GM19238 (cell line): Measurements from ENCODE around the gene ACAD8.
"Not testable (repeated sequence)": the region's sequence is repeated elsewhere in the genome, so short reads cannot be mapped to it uniquely, and the experiment has no call there.

ENCODE experiments used
- DNase-seq: peaks from one replicate; pipeline ENCODE4 v3.0.0; 2011; ENCODE audit warnings: low spot score; ENCODE audit not compliant: insufficient read length

ACAD8 gene

DNA sequence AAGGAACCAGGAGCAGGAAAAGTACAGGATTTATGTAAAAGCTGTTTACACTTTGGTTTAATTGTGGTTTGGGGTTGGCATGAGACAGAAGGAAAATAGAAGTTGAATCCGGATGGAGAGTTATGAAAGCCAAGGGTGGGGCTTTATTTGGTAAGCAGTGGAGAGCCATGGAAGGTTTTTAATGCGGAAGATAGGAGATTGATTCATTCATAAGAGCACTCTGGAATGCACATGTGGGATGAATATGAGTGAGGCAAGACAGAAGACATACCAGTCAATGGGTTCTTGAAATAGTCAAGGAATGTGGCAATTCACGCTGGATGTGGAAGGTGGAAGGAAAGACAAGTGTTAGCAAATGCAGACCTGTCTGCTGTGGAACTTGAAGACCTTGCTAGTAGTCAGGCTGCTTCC lies 13.5 kb downstream of the ACAD8 start:
- DNase-seq: no peak

DNA sequence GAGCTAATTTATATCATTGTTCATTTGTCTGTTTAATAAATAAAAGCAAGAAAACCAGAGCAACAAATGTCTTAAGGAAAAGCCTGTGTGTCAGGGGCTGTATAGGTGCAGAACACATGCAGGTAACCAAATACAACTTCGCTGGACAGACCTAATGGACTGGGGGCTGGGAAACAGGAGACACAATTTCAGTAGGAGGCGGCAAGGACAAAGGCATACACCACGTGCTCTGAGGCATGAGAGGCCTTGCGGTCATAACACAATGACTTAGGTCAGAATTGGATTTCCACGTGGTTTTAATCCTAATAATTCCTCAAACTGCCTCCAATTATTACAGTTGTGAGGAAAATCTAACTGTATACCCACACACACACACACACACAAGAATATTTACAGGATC lies 14.1 kb downstream of the ACAD8 start:
- no peak for DNase-seq

DNA sequence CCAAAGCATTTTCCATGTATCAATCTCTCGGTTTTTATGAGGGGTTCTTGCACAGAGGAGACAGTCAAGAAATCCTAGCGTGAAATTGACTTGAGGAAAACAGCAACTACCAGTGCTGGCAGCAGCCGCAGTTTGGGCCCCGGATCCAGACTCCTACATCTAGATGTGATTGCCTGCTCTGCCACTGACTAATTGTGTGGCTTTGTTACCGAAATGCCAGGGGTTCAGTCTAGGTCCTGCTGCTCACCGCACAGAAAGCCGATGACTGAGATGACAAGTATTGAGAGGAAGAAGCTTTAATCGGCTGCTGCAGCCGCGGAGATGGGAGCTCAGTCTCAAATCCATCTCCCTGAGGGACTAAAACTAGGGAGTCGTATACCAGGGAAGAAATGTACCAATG lies 14.6 kb downstream of the ACAD8 start:
- no peak for DNase-seq

DNA sequence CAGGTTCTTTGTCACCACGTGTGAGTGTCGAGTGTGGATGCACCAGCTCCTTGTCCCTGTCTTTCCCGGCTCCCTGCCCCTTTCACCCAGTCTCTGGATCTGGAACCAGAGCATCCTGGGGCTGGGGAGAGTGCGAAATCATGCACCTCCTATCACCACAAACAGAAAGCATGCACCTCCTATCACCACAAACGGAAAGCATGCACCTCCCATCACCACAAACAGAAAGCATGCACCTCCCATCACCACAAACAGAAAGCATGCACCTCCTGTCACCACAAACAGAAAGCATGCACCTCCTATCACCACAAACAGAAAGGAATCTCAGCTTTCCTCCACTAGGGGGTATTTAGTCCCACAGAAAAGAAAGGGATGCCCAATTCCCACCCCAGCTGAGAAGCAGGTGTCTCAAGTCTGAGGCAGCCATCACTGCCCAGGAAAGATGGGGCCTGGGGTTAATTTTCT lies 16.9 kb downstream of the ACAD8 start:
- DNase-seq: no peak

DNA sequence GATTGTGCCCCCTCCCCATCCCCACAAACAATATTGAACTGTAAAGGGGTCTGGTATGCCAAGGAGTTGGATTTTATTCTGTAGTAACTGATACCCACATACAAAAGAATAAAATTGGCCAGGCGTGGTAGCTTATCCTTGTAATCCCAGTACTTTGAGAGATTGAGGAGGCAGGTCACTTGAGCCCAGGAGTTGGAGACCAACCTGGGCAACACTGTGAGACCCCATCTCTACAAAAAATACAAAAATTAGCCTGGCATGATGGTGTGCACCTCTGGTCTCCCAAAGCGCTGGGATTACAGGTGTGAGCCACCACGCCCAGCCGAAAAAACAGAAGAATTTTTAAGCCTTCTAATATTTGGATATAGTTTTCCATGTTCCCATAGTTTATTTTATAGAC lies 18.6 kb downstream of the ACAD8 start:
- no peak for DNase-seq

DNA sequence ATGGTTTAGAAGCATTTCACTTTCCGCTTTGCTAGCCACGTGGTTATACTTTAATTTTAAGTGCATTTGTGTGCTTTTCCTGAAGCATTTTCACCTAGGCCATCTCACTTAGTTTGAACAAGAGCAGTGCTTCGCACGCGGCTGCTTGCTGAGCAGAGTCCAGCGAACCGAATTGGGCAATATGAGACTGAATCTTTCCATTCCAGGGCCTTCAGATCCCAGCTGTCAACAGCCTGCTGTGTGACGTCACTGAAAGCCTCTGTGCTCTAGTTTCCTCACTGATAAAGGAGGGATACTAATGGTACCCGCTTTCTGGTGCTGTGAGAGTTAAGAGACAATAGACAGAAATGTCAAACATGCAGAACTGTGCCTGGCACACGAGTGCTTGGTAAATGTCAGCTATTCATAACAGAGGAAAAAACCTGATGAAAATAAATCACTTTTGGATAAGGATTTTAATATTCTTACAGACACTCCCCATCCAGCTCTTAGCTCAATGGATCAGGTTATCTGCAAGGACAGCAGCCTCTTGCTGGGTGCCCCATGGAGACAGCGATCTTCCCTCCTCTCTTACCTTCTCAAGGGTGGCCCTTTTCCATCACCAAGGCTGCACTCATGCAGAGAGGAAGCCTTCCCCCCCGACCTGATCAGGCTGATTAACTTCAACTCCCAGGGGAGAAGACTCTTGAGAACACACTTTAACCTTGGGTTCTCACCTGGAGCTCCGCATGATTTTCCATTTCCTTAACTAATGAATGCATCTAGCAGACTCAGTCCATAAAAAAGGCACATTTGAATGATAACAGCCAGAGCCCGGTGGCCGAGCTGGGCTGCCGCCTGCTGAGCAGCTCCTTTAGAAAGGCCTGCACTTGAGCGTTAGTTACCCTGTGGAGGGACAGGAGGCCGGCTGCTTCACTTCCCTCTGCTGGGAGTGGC lies 19.3 kb downstream of the ACAD8 start:
- no peak for DNase-seq

DNA sequence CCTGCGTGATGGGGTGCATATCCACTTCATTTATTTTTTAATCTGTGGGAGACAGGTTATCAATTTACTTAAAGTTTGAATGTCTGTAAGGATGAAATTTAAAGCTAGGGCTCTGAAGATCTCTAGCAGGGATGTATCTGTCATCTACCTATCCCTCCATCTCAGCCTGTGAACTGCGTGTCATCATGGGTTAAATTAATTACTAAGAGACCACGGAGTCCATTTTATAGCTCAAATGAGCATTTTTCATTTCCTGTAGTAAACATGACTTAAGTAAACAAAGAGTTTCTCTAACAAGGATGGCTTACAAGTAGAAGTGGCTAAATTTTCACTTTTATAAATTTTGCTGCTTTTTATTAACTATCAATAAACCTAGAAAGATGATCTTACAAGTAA lies 19.9 kb downstream of the ACAD8 start:
- DNase-seq: no peak

DNA sequence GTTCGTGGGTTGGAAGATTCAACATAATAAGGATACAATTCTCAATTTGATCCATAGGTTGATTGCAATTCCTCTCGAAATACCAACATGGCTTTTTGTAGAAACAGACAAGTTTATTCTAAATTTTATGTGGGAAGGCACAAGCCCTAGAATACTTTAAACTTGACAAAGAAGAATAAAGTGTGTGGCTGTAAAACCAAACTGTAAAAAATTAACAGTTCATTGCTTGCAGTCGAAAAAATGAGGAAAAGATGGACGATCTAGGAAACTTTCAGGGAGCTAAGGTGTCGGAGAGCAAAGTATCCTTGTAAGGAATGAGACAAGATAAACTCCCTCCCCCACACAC lies 21.8 kb downstream of the ACAD8 start:
- no peak for DNase-seq

DNA sequence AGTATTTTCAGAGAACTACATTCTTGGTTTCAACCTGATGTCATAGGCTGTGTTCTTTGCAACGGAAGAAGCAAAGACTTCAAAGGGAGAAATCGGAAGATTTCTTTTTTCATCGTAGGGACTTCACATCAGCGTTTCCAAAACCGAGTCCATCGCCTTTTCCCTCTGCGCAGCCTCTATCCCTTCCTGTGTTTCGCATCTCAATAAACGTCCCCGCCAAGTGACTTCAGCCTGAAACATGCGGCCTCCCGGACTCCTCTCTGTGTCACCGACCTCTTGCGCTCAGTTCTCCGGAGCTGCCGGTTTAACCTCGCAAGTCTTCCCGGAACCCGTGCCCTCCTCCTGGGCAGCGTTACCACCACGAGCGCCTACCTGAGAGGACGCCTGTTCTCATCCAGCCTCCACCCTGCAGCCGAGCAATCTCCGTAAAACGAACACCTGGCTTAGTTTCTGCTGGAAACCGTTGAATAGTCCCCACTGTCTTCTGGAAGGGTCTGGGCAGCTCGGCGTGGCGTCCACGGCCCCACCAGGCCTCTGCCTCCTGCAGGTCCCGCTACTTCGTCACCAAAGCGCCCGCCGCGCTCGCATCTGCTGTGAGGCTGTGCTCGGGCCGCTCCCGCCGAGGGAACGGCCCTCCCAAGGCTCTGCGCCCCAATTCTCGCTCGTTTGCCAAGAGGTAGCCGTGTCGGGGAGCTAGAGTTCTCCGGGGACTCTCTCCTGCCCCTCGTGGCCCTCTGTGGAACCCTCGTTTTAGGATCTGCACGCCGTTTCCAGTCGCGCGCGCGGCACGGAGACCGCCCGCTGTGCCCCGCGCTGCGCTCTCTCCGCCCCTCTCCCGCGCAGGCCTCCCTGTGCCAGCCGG lies 22.4 kb downstream of the ACAD8 start, which contains the start of gene GLB1L3:
TSS of gene GLB1L3 (plus strand) at position 846 of the 862 bp plus-strand sequence. CDS start 362 bp downstream, outside the sequence.
- DNase-seq: no peak

DNA sequence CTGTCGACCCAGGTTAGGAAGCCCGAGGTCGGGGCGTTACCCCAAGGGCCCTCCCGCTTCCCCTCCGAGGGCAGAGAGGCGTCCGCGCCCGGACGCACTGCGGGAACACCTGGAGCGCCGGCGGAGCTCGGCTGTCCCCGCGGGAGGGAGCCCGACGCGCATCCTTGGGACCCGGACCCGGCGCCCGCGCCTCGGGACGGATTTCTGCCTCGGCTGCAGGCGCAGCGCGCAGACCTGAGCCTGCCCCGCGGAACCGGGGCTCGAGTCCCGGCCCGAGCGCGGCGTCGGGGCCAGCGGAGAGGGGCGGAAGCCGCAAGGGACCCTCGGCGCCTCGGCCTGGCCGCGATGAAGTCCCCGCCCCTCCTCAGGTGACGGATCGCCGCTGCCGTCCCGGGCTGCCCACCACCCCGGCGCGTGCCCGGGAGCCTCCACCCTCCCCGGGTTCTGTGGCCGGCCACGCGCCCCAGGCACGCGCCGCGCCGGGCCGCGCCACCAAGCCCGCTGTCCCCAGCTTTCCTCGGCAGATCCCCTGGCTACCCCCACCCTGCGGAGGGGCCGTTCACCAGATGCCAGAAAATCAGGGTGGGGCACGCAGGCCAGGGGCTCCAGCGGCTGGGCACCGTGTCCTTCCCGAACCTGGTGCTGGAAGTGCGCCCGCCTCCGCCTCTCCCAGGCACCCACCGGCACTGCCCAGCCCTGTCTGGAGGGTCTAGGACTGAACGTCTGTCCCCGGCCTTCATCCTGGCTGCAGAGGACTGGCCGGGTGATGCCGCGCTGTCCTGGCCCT lies 23.2 kb downstream of the ACAD8 start:
- no peak for DNase-seq

DNA sequence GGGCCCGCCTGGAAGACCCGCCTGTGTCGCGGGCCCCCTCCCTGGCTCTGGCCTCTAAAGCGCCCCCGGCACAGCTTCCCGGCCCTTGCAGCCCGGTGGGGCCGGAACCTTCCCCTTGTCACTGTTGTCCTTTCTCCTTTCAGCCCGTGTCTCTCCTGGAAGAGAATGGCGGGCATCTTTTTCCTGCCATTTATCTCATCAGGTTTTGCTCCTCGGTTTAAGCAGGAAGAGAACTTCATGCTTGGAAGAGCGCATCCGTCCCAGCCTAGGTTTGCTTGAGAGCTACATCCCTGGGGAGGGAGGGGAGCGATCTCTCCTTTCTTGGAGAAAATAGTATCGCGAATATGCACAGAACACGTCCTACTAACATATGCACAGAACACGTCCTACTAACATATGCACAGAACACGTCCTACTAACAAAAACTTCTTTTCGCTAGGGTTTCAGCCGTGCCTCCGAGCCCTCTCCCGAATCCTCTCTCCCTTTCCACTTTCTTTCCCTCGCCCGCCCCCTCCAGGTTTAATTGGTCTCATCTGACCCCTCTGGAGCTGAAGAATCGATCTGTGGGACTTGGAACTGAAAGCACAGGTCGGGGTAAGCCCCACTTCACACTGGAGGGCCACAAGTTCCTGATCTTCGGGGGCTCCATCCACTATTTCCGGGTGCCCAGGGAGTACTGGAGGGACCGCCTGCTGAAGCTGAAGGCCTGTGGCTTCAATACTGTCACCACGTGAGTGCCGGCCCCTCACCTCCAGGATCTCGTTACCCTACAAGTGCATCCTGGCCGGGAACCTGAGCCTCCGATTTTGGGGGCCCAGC lies 24.0 kb downstream of the ACAD8 start:
- DNase-seq: no peak

DNA sequence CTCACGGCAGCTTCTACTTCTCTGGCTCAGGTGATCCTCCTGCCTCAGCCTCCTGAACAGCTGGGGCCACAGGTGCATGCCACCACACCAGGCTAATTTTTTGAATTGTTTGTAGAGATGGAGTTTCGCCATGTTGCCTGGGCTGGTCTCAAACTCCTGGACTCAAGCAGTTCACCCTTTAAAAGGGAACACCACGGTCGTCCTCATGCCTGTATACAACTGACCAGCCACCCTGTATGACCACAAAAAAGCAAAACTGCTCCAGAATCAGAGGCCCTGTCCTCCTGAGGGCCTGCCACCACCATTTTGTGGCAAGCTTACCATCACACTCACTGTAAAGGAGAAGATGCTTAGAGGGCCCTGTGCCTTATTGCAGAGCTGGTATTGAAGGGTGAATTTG lies 25.0 kb downstream of the ACAD8 start:
- no peak for DNase-seq

DNA sequence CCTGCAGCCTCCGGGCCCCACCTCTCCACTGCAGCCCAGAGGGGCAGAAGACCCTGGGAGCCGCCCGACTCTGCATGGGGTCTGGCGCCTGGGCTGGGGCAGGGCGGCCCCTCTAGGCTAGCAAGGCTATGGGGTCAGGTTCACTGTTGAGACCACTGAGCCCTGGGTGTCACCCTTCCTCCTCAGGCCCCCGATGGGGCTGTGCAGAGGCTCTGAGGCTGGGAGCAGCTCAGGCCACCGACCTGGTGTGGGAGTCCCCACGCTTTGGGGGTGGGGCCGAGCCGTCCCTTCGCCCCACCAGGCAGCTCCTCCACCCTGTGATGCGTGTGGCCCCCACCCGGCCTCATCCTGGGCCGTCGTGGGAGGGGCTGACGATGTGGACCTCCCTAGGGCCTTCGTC lies 28.3 kb downstream of the ACAD8 start:
- DNase-seq: not testable (repeated sequence)

DNA sequence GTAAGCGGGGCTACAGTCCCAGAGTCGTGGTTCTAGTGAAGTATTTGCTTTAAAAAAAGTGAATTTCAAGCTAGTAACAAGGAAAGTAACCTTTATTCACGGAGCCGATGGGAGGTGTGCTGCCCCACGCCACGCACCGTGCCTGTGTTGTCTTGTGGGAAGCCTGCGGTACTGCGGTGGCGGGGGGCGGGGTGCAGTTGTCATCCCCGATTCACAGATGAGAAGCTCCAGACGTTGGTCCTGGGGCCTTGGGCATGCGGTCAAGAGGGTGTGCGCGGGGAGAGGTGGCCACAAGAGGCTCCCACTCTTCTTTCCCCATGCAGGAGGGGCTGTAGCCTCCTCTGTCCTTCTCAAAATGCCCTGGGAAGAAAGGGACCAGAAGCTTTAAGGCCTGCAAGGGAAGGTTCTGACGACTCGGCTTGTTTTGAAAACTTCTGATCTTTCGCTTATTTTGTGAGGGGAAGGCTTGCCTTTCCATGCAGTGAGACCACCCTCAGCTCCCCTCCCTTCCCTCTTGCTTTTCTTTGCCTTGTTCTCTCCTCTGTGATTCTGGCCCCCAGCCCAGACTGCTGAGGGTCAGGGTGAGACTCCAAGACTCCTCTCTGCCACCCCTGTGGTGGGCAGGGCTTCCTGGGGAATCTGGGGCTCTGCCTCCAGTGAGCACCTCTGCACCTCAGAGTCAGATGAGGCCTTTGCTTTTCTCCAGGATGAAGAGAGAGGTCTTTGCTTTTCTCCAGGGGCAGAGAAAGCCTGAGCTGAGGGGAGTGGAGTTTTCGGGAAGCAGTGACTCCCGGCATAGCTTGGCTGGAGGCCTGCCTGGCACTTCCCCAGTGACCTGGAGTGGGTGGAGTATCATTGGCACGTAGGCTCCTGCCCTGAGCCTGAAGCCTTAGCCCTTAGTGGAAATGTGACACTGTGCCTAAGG lies 29.0 kb downstream of the ACAD8 start:
- DNase-seq: no peak

DNA sequence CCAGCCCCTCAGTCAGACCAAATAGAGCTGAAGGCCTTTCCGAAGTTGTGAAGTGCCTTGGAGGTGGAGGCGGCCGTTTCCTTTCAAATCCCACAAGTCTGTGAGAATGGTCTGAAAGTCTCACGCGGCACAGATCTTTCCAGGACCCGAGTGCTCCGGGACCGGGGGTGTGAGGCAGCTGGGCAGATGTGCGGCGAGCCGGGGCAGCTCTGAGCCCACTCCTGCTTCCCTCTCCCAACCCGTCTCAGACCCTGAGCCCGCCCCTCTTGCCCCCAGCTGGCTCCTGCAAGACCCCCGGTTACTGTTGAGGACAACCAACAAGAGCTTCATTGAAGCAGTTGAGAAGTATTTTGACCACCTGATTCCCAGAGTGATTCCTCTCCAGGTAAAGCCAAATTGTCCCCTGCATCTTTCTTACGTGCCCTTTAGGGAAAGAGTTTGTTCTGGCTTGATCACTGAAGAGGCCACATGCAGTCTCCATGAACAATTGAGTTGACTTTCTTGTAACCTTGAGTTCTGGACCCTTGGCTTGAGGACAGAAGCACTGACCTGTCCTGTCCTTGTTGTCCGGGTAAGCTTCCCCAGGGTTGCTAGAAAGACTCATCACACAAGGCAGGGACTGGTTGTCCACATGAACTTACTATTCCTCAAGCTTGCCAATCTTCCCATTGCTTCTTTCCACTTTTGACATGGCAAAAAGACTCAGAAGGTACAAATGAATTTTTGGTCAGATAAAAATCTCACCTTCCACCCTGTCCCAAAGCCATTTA lies 30.3 kb downstream of the ACAD8 start:
- DNase-seq: no peak

DNA sequence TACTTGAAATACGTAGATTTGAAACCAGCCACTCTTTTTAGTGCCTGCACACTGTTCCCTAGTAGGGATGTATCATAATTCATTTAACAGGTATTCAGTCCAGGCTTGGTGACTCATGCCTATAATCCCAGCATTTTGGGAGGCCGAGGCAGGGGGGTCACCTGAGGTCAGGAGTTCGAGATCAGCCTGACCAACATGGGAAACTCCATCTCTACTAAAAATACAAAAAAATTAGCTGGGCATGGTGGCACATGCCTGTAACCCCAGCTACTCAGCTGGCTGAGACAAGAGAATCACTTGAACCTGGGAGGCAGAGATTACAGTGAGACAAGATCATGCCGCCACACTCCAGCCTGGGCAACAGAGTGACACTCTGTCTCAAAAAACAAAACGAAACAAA lies 31.0 kb downstream of the ACAD8 start:
- not testable (repeated sequence) for DNase-seq

DNA sequence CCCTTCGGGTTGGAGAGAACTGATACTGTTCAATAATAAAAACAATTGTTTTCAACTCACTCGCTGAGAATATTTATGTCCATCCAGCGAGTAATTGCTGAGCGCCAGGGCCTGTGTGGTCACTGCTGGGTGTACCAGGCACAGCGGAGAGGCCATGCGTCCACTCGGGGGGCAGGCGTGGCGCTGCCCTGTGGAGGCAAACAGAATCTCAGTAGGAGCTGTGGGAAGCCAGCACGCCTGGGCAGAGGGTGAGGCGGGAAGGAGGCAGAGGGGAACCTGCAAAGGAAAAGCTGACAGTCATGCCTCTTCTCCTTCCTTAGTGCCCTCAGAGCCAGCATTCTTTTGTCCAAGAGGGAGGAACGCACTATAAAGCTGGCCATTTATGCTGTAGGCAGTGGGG lies 34.2 kb downstream of the ACAD8 start:
- DNase-seq: no peak

DNA sequence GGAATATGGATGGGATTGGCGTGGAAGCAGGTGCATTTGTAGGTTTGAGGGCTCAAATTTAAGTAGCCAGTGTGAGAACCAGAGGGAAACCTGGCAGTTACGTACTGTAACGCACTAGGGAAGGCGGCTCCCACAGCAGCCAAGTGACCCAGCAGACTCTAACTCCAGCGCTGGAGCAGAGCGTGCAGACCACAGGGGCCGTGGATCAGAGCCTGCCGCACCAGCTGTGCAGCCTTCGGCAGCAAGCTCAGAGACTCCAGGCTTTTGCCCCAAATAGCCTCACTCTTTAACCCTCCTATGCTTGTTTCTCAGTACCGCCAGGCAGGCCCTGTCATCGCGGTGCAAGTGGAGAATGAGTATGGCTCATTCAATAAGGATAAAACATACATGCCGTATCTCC lies 35.1 kb downstream of the ACAD8 start:
- DNase-seq: no peak

DNA sequence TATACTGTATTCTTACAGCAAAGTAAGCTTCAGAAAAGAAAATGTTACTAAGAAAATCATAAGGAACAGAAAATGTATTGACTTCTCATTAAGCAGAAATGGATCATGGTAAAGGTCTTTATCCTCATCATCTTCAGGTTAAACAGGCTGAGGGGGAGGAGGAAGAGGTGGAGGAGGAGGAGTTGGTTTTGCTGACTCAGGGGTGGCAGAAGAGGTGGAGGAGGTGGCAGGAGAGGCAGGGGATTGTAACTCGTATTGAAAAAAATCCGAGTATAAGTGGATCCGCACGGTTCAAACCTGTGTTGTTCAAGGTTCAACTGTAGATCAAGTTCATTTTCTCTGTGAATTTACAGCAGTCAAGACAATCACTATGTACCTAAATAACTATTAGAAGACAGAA lies 35.8 kb downstream of the ACAD8 start:
- no peak for DNase-seq
